ENCODE measurements around the gene CIAO3. TPM values are rescaled to one million over a fixed set of nuclear protein-coding genes. Genes with fewer than 3 reads are reported as not detected.
"Not testable (repeated sequence)": the region's sequence is repeated elsewhere in the genome, so short reads cannot be mapped to it uniquely, and the experiment has no call there.

CIAO3 gene
- total and polyA plus RNA-seq, 2 experiments from 2014 or later = 43.3 to 67.7 TPM

DNA sequence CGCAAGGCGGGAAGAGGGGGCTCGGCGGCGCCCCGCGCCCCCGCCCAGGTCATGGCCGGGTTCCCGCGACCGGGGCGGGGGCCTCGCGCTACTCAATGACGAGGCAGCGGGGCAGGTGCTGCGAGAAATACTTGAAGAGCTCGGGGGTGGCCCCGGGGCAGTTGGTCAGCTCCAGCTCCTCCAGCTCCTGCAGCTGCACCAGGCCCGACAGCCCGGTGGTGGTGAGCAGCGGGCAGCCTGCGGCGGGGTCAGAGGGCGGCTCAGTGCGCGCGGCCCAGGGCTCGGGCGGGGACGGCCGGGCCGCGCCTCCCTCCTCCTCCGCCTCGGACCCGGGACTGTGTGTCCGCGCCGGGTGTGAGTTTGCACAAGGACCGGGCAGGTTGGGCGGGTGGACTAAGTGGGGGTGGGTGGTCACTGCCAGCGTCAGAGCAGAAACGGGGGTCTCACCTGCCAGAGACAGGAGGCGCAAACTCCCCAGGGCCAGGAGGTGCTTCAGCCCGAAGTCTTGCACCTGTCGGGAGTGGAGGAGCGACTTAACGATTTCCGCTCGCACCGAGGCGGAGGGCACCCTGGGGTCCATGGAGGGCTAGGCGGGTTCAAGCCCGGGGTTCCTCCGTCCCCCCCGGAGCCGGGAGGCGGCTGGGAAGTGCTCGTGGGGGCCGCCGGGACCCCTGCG lies 46.5 kb downstream of the CIAO3 start:
- Histone ChIP-seq H3K4me1 (ENCODE audit: low read depth) (peaks cover 7% of the 10 kb centered on the region), H3K9me3 (ENCODE audit: low read depth) (no peaks in the 10 kb centered on the region), H3K27me3 (peaks cover 84% of the 10 kb centered on the region), H3K4me3 (no peak overlapping the region), H3K36me3 (no peaks in the 10 kb centered on the region), H3K27ac (no peak overlapping the region)
- peak in 1 of 2 donors; percentile 29 for DNase-seq (ENCODE audit: low read depth in 1 of 2, low spot score in 1 of 2)
- TF ChIP-seq, protein P1, sequence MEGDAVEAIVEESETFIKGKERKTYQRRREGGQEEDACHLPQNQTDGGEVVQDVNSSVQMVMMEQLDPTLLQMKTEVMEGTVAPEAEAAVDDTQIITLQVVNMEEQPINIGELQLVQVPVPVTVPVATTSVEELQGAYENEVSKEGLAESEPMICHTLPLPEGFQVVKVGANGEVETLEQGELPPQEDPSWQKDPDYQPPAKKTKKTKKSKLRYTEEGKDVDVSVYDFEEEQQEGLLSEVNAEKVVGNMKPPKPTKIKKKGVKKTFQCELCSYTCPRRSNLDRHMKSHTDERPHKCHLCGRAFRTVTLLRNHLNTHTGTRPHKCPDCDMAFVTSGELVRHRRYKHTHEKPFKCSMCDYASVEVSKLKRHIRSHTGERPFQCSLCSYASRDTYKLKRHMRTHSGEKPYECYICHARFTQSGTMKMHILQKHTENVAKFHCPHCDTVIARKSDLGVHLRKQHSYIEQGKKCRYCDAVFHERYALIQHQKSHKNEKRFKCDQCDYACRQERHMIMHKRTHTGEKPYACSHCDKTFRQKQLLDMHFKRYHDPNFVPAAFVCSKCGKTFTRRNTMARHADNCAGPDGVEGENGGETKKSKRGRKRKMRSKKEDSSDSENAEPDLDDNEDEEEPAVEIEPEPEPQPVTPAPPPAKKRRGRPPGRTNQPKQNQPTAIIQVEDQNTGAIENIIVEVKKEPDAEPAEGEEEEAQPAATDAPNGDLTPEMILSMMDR (IDR thresholded peaks at IDR 0.05; ENCODE audit: low read depth, low read length) = no peak

DNA sequence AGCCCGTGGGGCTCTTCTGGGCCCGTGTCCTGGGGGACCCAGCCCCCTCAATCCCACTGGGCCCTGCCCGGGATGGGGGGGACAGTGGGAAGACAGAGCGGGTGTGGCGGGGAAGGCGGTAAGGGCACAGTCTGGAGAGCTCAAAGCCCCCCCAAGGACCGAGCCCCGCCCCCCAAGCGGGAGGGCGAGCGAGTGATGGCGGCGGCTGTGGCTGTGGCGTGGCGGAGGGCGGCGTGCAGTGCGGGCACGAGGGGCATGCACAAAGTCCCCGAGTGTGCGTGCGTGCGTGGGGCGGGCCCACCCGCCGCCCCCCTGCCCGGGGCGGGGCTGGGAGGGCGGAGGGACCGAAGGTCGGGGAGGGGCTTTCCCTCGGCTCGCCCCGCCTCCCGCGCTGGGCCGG lies 47.0 kb downstream of the CIAO3 start:
- DNase-seq (ENCODE audit: low read depth in 1 of 2, low spot score in 1 of 2) = no peak
- TF ChIP-seq, protein P1 (IDR thresholded peaks at IDR 0.05; ENCODE audit: low read depth, low read length) = no peak
- Histone ChIP-seq H3K4me1 (ENCODE audit: low read depth) (peaks cover 8% of the 10 kb centered on the region), H3K27ac (no peak overlapping the region), H3K27me3 (peaks cover 79% of the 10 kb centered on the region), H3K4me3 (no peak overlapping the region), H3K36me3 (no peaks in the 10 kb centered on the region), H3K9me3 (ENCODE audit: low read depth) (no peaks in the 10 kb centered on the region)

DNA sequence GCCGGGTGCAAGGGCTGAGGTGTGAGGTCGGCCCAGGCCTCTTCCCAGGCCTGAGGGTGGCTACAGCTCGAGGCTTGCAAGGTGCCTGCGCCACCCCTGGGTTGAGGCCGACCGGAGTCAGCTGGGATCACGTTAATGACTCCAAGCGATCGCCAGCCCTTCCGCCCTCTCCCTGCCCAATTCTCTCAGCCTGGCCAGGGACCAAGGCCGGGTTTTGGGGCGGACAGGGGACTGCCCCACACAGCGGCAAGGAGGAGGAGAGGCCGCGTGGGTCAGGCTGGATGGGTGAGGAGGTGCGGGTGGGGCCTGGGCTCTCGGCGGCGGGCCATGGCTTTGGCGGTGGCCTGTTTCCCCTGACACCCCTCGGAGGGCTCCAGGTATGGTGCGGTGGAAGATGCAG lies 47.4 kb downstream of the CIAO3 start:
- TF ChIP-seq, protein P1 (IDR thresholded peaks at IDR 0.05; ENCODE audit: low read depth, low read length) = no peak
- Histone ChIP-seq H3K27me3 (peaks cover 75% of the 10 kb centered on the region), H3K4me3 (no peak overlapping the region), H3K27ac (no peak overlapping the region), H3K9me3 (ENCODE audit: low read depth) (no peaks in the 10 kb centered on the region), H3K4me1 (ENCODE audit: low read depth) (peaks cover 8% of the 10 kb centered on the region), H3K36me3 (no peaks in the 10 kb centered on the region)
- no peak for DNase-seq (ENCODE audit: low read depth in 1 of 2, low spot score in 1 of 2)

DNA sequence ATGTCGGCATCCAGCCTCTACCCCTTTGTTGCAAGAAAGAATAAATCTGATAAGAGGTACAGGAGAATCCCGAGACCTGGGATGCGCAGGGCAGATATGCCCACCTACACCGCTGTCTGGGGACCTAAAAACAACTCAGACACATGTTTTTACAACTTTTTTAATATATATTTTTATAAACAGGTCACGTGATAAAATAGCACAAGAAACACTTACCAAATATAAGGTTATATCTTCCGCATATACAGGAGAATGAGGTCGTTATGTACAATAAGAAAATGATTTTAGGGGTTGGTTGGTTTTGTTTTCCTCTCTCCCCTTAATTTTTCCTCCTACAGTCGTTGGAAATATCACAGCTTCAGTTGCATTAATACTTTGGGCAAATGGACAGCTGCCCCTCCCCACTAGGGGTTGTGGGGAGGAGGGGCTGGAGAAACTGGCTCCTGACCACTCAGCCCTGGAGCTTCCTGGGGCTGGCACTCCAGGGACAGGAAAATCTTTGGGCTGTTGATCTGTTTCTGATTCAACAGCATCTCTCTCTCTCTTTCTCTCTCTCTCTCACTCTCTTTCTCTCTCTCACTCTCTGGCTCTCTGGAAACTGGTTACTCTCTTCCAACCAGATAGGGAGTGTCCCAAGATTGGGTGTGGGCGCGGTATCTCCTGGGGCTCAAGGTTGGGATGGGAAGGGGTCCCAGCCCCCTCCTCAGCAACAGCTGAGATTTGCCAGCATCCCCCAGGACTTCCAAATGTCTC lies 48.3 kb downstream of the CIAO3 start:
- TF ChIP-seq, protein P1 (IDR thresholded peaks at IDR 0.05; ENCODE audit: low read depth, low read length) = no peak
- Histone ChIP-seq H3K4me1 (ENCODE audit: low read depth) (peaks cover 8% of the 10 kb centered on the region), H3K36me3 (no peaks in the 10 kb centered on the region), H3K9me3 (ENCODE audit: low read depth) (no peaks in the 10 kb centered on the region), H3K27ac (no peak overlapping the region), H3K4me3 (no peak overlapping the region), H3K27me3 (peaks cover 66% of the 10 kb centered on the region)
- DNase-seq (ENCODE audit: low read depth in 1 of 2, low spot score in 1 of 2) = no peak

DNA sequence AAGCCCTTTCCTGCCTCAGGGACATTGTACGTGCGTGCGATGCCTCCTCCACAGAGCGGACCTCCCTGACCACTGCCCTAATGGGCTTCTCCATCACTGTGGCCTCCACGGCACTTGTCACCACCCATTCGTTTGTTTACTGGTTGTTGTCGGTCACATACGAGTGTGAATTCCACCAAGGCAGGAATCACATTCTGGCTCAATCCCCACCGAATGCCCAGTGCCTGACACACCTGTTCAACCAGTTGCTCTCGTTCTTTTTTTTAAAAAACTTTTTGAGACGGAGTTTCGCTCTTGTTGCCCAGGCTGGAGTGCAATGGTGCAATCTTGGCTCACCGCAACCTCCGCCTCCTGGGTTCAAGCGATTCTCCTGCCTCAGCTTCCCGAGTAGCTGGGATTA lies 49.6 kb downstream of the CIAO3 start:
- H3K27ac ChIP-seq; H3K36me3 ChIP-seq; H3K4me3 ChIP-seq; H3K9me3 ChIP-seq (ENCODE audit: low read depth); DNase-seq (ENCODE audit: low read depth in 1 of 2, low spot score in 1 of 2); H3K4me1 ChIP-seq (ENCODE audit: low read depth): not testable (repeated sequence)
- peaks cover 53% of the 10 kb centered on the region for H3K27me3 ChIP-seq
